DND-41 (cell line): Measurements from ENCODE around the gene PALMD.

ENCODE experiments used
- ATAC-seq: fragments of 200-7000 bp; cut with Tn5 transposase; 3 replicates; pipeline ENCODE4 v1.9.1; 2021; ENCODE audit warnings: low read depth; ENCODE audit not compliant: insufficient read depth
- DNase-seq: peaks from one replicate; pipeline ENCODE4 v3.0.0-alpha.2; 2020
- H2AFZ ChIP-seq: 2 replicates; pipeline ENCODE4 v1.6.0; 2012; ENCODE audit warnings: low read depth, low read length
- H3K27ac ChIP-seq: 2 replicates; pipeline ENCODE4 v1.5.1; 2012; ENCODE audit warnings: low read length, inconsistent platforms
- H3K27me3 ChIP-seq: fragments of 200-600 bp; sonication (generic); 2 replicates; pipeline ENCODE4 v1.6.0; 2012; ENCODE audit warnings: low read length, mild to moderate bottlenecking, inconsistent platforms; ENCODE audit not compliant: insufficient read depth, poor library complexity
- H3K36me3 ChIP-seq: 2 replicates; pipeline ENCODE4 v1.5.1; 2012; ENCODE audit warnings: low read length, inconsistent platforms; ENCODE audit not compliant: insufficient read depth
- H3K4me1 ChIP-seq: 2 replicates; pipeline ENCODE4 v1.5.1; 2012; ENCODE audit warnings: mild to moderate bottlenecking, low read length; ENCODE audit not compliant: insufficient read depth
- H3K4me2 ChIP-seq: 2 replicates; pipeline ENCODE4 v1.6.0; 2012; ENCODE audit warnings: mild to moderate bottlenecking, moderate library complexity, low read length, inconsistent platforms; ENCODE audit not compliant: insufficient read depth
- H3K4me3 ChIP-seq, 2 experiments: fragments of 200-600 bp in 1 of 2; shearing (Covaris generic) in 1 of 2; 2 replicates each; pipeline ENCODE4 v1.5.1; 2012 to 2016; ENCODE audit warnings: inconsistent platforms in 2 of 2, low read length in 2 of 2, mild to moderate bottlenecking in 2 of 2, low read depth in 1 of 2, moderate library complexity in 1 of 2
- H3K79me2 ChIP-seq: 2 replicates; pipeline ENCODE4 v1.6.0; 2012; ENCODE audit warnings: low read length, inconsistent platforms; ENCODE audit not compliant: insufficient read depth
- H3K9ac ChIP-seq: 2 replicates; pipeline ENCODE4 v1.6.0; 2012; ENCODE audit warnings: low read depth, mild to moderate bottlenecking, inconsistent platforms, low read length, moderate library complexity
- H3K9me3 ChIP-seq: 2 replicates; pipeline ENCODE4 v1.5.1; 2012; ENCODE audit warnings: low read length, moderate library complexity, mild to moderate bottlenecking, inconsistent platforms; ENCODE audit not compliant: insufficient read depth, severe bottlenecking
- H4K20me1 ChIP-seq: 2 replicates; pipeline ENCODE4 v1.6.0; 2012; ENCODE audit warnings: low read length; ENCODE audit not compliant: insufficient read depth
- CTCF ChIP-seq: IDR thresholded peaks from 2 replicates; pipeline ENCODE4 v1.5.1; 2012; ENCODE audit warnings: borderline replicate concordance, low read length, moderate library complexity, mild to moderate bottlenecking; ENCODE audit not compliant: poor library complexity, severe bottlenecking; ENCODE audit errors: extremely low read depth
- EZH2 ChIP-seq: IDR thresholded peaks from 3 replicates; pipeline ENCODE4 v1.6.1; 2012; ENCODE audit warnings: borderline replicate concordance, low read depth, mild to moderate bottlenecking, moderate library complexity, low read length, inconsistent platforms; ENCODE audit not compliant: severe bottlenecking

PALMD gene

GRCh38 chr1:99704356-99704816 lies 58.5 kb downstream of the PALMD start:
- Histone ChIP-seq H3K79me2 (no peaks in the 10 kb centered on the region), H3K4me1 (no peaks in the 10 kb centered on the region), H3K9ac (no peak overlapping the region), H3K36me3 (no peaks in the 10 kb centered on the region), H3K4me2 (no peak overlapping the region), H3K4me3 (no peak overlapping the region), H3K27me3 (no peaks in the 10 kb centered on the region), H2AFZ (no peak overlapping the region), H3K27ac (no peak overlapping the region), H3K9me3 (no peaks in the 10 kb centered on the region), H4K20me1 (no peaks in the 10 kb centered on the region)
- TF ChIP-seq EZH2 (no peak), CTCF (no peak)
- ATAC-seq (peak; percentile 47; the same call in 2 of the 3 replicates), DNase-seq (no peak)

- H3K4me2 ChIP-seq, result no peak overlapping the region
- no peak overlapping the region for H2AFZ ChIP-seq
- no peak for DNase-seq
- no peaks in the 10 kb centered on the region for H3K9me3 ChIP-seq
- TF ChIP-seq EZH2, result no peak
- no peak for TF ChIP-seq CTCF
- H3K4me3 ChIP-seq, result no peak overlapping the region
- H3K79me2 ChIP-seq, result no peaks in the 10 kb centered on the region
- H3K36me3 ChIP-seq, result peaks cover 7% of the 10 kb centered on the region
- H3K27me3 ChIP-seq, result no peaks in the 10 kb centered on the region
- no peaks in the 10 kb centered on the region for H4K20me1 ChIP-seq
- ATAC-seq, result no peak
- H3K27ac ChIP-seq, result no peak overlapping the region
- no peaks in the 10 kb centered on the region for H3K4me1 ChIP-seq
- H3K9ac ChIP-seq, result no peak overlapping the region
These were observed 59.5 kb downstream of the PALMD start for GRCh38 chr1:99705385-99705784.

GRCh38 chr1:99707535-99708142 lies 61.7 kb downstream of the PALMD start:
- peaks cover 18% of the 10 kb centered on the region for H3K36me3 ChIP-seq
- DNase-seq (peak; percentile 67), ATAC-seq (peak; percentile 79)
- no peaks in the 10 kb centered on the region for H4K20me1 ChIP-seq
- H3K4me2 ChIP-seq, result no peak overlapping the region
- H2AFZ ChIP-seq, result no peak overlapping the region
- H3K4me1 ChIP-seq, result no peaks in the 10 kb centered on the region
- no peaks in the 10 kb centered on the region for H3K27me3 ChIP-seq
- H3K9ac ChIP-seq, result no peak overlapping the region
- H3K79me2 ChIP-seq, result no peaks in the 10 kb centered on the region
- no peaks in the 10 kb centered on the region for H3K9me3 ChIP-seq
- TF ChIP-seq CTCF (peak; percentile 94), EZH2 (no peak)
- no peak overlapping the region for H3K27ac ChIP-seq
- no peak overlapping the region for H3K4me3 ChIP-seq
